ENCODE results near the gene WNT3. TPM values are rescaled to one million over a fixed set of nuclear protein-coding genes. Genes with fewer than 3 reads are reported as not detected.
"Not testable (repeated sequence)": the region's sequence is repeated elsewhere in the genome, so short reads cannot be mapped to it uniquely, and the experiment has no call there.

WNT3 gene
- total RNA-seq, 1 donor from 2014 or later = 2.0 TPM

DNA sequence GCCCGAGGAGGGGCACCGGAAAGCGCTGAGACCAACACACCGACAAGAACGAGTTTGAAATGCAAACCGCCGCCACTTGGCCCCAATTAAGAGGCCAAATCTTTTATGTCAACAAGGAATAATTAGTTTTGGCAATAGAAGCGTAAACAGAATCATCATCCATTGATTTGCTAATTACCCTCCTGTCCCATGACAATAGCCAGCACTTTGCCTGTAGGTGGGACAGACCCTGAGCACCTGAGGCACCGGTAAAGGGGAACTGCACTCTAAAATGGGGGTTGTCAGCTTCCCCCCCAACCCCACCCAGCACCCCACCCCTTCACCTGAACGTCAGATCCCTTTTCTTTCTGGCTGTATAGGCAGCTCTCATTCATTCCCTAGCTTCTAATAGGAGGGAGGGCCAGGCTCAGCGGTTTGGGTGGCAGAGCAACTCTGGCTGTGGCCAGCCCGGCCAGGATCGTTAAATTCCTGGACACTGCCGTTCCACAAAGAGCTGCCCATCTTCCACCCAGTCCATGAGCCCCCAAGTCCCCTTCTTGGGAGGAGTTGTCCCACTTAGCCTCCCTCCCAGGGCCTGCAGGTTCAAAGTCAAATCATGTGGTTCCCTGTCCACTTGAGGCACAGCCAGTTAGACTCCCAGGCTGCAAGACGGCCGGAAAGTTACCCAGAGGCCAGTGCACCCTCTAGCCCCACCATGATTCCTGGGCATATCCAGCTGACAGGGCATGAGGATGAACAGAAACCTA lies 45.8 kb downstream of the WNT3 start:
- Histone ChIP-seq H3K4me3 (ENCODE audit: low read depth, low read length) (peak overlapping the region; percentile 49), H3K27me3 (ENCODE audit: control insufficient read depth, insufficient read depth, low read length) (peaks cover 10% of the 10 kb centered on the region), H3K36me3 (ENCODE audit: control insufficient read depth, insufficient read depth, low read length) (no peaks in the 10 kb centered on the region)
- TF ChIP-seq, protein P1, sequence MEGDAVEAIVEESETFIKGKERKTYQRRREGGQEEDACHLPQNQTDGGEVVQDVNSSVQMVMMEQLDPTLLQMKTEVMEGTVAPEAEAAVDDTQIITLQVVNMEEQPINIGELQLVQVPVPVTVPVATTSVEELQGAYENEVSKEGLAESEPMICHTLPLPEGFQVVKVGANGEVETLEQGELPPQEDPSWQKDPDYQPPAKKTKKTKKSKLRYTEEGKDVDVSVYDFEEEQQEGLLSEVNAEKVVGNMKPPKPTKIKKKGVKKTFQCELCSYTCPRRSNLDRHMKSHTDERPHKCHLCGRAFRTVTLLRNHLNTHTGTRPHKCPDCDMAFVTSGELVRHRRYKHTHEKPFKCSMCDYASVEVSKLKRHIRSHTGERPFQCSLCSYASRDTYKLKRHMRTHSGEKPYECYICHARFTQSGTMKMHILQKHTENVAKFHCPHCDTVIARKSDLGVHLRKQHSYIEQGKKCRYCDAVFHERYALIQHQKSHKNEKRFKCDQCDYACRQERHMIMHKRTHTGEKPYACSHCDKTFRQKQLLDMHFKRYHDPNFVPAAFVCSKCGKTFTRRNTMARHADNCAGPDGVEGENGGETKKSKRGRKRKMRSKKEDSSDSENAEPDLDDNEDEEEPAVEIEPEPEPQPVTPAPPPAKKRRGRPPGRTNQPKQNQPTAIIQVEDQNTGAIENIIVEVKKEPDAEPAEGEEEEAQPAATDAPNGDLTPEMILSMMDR (IDR thresholded peaks at IDR 0.05; ENCODE audit: insufficient read depth, low read length, poor library complexity, severe bottlenecking) = no peak
- DNase-seq (ENCODE audit: low read depth) = no peak

DNA sequence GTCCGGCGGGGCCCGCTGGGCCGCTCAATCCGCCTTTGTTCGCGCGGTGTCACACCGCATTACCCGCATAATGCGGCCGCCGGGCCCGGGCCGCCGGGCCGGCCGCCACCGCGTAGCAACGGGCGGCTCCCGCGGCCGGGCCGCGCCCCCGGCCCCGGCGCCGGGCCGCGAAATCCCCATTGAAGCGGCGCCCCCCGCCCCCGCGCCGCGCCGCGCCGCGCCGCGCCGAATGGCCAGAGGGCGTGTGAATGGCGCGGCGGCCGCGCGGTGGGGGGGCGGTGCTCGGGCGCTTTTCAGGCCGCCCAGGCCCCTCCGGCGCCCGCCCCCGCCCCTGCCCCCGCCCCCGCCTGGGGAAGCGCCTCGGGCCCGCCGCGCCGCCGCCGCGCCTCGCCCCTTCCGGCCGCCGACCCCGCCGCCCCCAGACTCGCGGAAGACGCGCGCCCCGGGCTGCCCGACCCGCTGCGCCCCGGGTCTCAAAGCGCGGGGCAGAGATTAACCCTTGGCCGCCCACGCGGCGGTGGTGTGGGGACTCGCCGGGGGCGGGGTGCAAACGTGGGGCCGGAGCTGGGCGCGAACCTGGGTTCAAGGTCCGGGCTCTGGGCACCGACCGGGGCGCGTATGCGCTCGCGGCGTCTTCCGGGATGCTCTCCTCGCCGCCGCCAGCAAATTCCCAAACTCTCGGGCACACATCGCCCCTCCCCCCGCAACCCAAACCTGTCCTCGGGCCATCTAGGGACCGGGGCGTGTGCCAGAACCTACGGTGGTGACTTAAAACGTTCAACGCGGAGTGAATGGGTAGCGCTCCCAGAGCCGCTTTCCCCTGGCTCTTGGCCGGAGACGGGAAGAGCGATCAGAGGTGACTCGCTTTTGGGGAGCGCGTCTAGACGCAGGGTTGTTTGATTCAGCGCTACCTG lies 46.7 kb downstream of the WNT3 start:
- TF ChIP-seq, protein P1 (IDR thresholded peaks at IDR 0.05; ENCODE audit: insufficient read depth, low read length, poor library complexity, severe bottlenecking) = no peak
- no peak for DNase-seq (ENCODE audit: low read depth)
- no peaks in the 10 kb centered on the region for H3K36me3 ChIP-seq (ENCODE audit: control insufficient read depth, insufficient read depth, low read length)
- peak overlapping the region; percentile 49 for H3K4me3 ChIP-seq (ENCODE audit: low read depth, low read length)
- H3K27me3 ChIP-seq (ENCODE audit: control insufficient read depth, insufficient read depth, low read length) = peaks cover 9% of the 10 kb centered on the region

DNA sequence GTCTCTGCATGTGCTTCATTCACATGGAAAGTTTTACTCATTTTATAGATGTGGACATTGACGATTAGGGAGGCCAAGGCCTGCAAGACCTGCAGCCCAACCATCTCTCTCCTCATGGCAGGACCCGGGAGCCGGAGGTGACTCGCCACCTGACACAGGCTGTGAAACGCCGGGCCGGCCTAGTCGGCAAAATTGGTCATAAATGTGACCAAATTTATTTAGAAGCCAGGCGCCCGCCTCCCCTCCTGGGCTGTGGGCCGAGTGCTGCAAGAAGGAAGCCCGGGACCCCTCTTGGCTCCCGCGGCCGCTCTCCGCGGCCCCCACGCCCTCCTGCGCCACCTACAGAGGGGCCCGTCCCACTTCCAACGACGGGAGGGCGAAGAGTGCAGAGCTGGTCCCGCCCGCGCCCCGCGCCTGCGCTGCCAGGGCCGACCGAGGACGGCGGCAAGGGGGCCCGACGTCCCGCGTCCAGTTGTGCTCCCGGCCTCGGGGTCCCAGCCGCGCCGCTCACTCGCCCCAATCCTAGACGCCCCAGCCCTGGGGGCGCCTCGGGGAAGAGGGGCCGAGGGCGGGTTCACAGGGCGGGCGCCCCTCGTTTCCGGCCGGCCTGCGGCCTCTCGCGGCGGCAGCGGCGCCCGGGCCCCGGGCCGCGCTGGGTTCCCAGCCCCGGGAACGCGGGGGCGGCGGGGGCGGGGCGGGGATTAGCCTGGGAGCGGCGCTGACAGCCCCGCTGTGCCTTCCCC lies 47.5 kb downstream of the WNT3 start:
- Histone ChIP-seq H3K36me3 (ENCODE audit: control insufficient read depth, insufficient read depth, low read length) (no peaks in the 10 kb centered on the region), H3K27me3 (ENCODE audit: control insufficient read depth, insufficient read depth, low read length) (peaks cover 4% of the 10 kb centered on the region), H3K4me3 (ENCODE audit: low read depth, low read length) (peak overlapping the region; percentile 41)
- no peak for DNase-seq (ENCODE audit: low read depth)
- TF ChIP-seq, protein P1 (IDR thresholded peaks at IDR 0.05; ENCODE audit: insufficient read depth, low read length, poor library complexity, severe bottlenecking) = no peak

DNA sequence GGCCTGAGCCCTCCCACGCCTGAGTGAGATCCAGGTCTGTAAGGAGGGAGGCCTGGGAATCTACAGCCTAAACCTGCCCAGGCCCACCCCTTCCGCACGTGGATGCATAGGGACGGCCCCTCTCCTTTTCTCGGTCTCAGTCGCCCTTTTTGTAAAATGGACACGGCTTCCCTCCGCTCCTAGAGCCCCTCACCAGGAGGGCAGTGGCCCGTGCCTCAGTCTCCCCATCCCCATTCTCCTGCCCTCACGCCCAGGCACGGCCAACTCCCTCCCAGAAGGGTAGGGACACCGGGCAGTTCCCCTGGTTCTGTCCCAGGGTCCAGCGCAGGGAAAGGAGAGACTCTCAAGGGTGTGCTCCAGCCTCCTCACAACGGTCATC lies 48.1 kb downstream of the WNT3 start:
- Histone ChIP-seq H3K27me3 (ENCODE audit: control insufficient read depth, insufficient read depth, low read length) (peaks cover 3% of the 10 kb centered on the region), H3K4me3 (ENCODE audit: low read depth, low read length) (no peak overlapping the region), H3K36me3 (ENCODE audit: control insufficient read depth, insufficient read depth, low read length) (no peaks in the 10 kb centered on the region)
- TF ChIP-seq, protein P1 (IDR thresholded peaks at IDR 0.05; ENCODE audit: insufficient read depth, low read length, poor library complexity, severe bottlenecking) = no peak
- no peak for DNase-seq (ENCODE audit: low read depth)

DNA sequence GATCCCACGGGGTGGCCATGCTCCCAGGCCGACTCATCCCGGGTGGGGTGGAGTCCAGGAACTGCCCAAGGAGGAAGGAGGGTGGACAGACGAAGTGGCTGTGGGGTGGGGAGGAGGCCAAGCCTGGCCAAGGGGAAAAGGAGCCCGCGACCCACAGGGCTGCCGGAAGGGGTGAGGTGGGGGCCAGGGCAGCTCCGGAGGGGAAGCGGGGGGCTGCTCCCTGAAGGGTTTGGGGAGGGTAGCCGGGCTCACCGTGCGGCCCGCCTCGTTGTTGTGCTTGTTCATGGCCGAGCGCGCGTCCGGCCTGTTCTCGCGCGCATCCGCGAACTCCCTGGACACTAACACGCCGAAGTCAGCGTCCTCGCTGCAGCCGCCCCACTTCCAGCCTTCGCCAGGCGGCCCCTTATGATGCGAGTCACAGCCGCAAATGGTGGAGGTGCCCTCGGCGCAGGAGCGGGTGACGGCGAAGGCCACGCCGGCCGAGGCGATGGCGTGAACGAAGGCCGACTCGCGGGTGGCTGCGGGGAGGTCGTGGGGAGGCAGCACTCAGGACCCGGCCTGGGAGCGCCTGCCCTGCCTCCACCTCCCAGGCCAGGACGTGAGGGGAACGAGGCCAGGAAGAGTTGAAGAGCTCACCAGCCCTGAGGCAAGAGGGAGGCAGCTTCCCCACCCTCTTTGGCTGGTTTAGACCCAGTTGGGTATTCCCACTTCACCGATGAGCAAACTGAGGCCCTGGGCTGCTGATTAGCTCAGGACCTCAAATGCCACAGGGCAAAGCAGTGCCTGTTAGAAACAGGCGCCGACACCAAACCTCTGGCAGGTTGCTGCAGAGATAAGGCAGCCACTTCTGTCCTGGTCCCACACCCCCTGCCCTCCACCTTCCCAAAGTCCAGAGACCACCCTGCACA lies 48.7 kb downstream of the WNT3 start:
- H3K36me3 ChIP-seq (ENCODE audit: control insufficient read depth, insufficient read depth, low read length) = no peaks in the 10 kb centered on the region
- H3K27me3 ChIP-seq (ENCODE audit: control insufficient read depth, insufficient read depth, low read length) = peaks cover 3% of the 10 kb centered on the region
- no peak for DNase-seq (ENCODE audit: low read depth)
- TF ChIP-seq, protein P1 (IDR thresholded peaks at IDR 0.05; ENCODE audit: insufficient read depth, low read length, poor library complexity, severe bottlenecking) = no peak
- H3K4me3 ChIP-seq (ENCODE audit: low read depth, low read length) = peak overlapping the region; percentile 14

DNA sequence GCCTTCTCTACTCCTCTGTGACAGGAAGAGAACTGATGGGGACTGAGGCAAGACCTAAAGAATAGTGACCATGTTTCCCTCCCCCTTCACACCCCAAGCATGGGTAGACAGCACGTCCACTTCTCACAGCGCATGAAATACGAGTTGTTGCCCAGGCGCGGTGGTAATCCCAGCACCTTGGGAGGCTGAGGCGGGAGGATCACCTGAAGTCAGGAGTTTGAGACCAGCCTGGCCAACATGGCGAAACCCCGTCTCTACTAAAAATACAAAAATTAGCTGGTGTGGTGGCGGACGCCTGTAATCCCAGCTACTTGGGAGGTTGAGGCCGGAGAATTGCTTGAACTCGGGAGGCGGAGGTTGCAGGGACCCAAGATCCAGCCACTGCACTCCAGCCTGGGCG lies 49.6 kb downstream of the WNT3 start:
- H3K4me3 ChIP-seq (ENCODE audit: low read depth, low read length); H3K27me3 ChIP-seq (ENCODE audit: control insufficient read depth, insufficient read depth, low read length); DNase-seq (ENCODE audit: low read depth); H3K36me3 ChIP-seq (ENCODE audit: control insufficient read depth, insufficient read depth, low read length): not testable (repeated sequence)

Measured in kidney epithelial cell (primary cell).